ENCODE data around the gene AGFG2. TPM values are rescaled to one million over a fixed set of nuclear protein-coding genes. Genes with fewer than 3 reads are reported as not detected.
"Not testable (repeated sequence)": the region's sequence is repeated elsewhere in the genome, so short reads cannot be mapped to it uniquely, and the experiment has no call there.

AGFG2 gene
- total RNA-seq, 4 donors from 2014 or later: 47.1 to 62.7 (median 58.6) TPM

- no peak overlapping the region for H3K4me3 ChIP-seq (ENCODE audit: low read depth, poor library complexity, severe bottlenecking)
- TF ChIP-seq CTCF (IDR thresholded peaks at IDR 0.05) (no peak), POLR2A (IDR thresholded peaks at IDR 0.05) (no peak)
- DNase-seq (ENCODE audit: low spot score in 2 of 2): no peak
- intact Hi-C loops (cut with DNase I; ENCODE audit: low total_unique reads): no loop called here
- 90 to 91% methylated on average over 14 of the region's 14 CpGs for WGBS, 2 donors
Observed at GRCh38 chr7:100532165-100533022, 6.6 kb upstream of the AGFG2 start.

- WGBS, 2 donors: 90 to 91% methylated on average over 9 of the region's 9 CpGs
- intact Hi-C loops (cut with DNase I; ENCODE audit: low total_unique reads); H3K4me3 ChIP-seq (ENCODE audit: low read depth, poor library complexity, severe bottlenecking); DNase-seq (ENCODE audit: low spot score in 2 of 2): not testable (repeated sequence)
Observed at GRCh38 chr7:100535982-100536381, 3.0 kb upstream of the AGFG2 start.

GRCh38 chr7:100536695-100537094, 2.3 kb upstream of the AGFG2 start:
- not testable (repeated sequence) for H3K4me3 ChIP-seq (ENCODE audit: low read depth, poor library complexity, severe bottlenecking)

GRCh38 chr7:100538348-100538653, 702 bp upstream of the AGFG2 start:
- intact Hi-C loops (cut with DNase I; ENCODE audit: low total_unique reads): no loop called here
- DNase-seq (ENCODE audit: low spot score in 2 of 2): no peak
- TF ChIP-seq CTCF (IDR thresholded peaks at IDR 0.05): no peak
- TF ChIP-seq POLR2A (IDR thresholded peaks at IDR 0.05): no peak
- H3K4me3 ChIP-seq (ENCODE audit: low read depth, poor library complexity, severe bottlenecking): no peak overlapping the region
- 6 to 9% methylated on average over 8 of the region's 8 CpGs for WGBS, 2 donors

More at GRCh38 chr7:100536695-100537094, 2.3 kb upstream of the AGFG2 start:
- 88 to 90% methylated on average over 2 of the region's 2 CpGs for WGBS, 2 donors
- DNase-seq (ENCODE audit: low spot score in 2 of 2); intact Hi-C loops (cut with DNase I; ENCODE audit: low total_unique reads): not testable (repeated sequence)

- peak in 1 of 2 donors; percentile 87 for DNase-seq (ENCODE audit: low spot score in 2 of 2)
- intact Hi-C loops (cut with DNase I; ENCODE audit: low total_unique reads): no loop called here
- WGBS, 2 donors: 2% methylated on average over 33 to 41 of the region's 44 CpGs
Observed at GRCh38 chr7:100539436-100540006, 518 bp downstream of the AGFG2 start.

GRCh38 chr7:100540073-100540723, 1.2 kb downstream of the AGFG2 start:
- H3K4me3 ChIP-seq (ENCODE audit: low read depth, poor library complexity, severe bottlenecking): no peak overlapping the region
- DNase-seq (ENCODE audit: low spot score in 2 of 2): no peak
- TF ChIP-seq CTCF (IDR thresholded peaks at IDR 0.05): no peak
- no peak for TF ChIP-seq POLR2A (IDR thresholded peaks at IDR 0.05)
- intact Hi-C loops (cut with DNase I; ENCODE audit: low total_unique reads): no loop called here
- 38 to 39% methylated on average over 6 of the region's 6 CpGs for whole genome bisulfite sequencing, 2 donors

More at GRCh38 chr7:100539436-100540006, 518 bp downstream of the AGFG2 start:
- TF ChIP-seq POLR2A (IDR thresholded peaks at IDR 0.05) (no peak), CTCF (IDR thresholded peaks at IDR 0.05) (no peak)
- H3K4me3 ChIP-seq (ENCODE audit: low read depth, poor library complexity, severe bottlenecking): peak overlapping the region; percentile 47

GRCh38 chr7:100541309-100541708, 2.3 kb downstream of the AGFG2 start:
- 88 to 90% methylated on average over 7 of the region's 7 CpGs for WGBS, 2 donors
- intact Hi-C loops (cut with DNase I; ENCODE audit: low total_unique reads); H3K4me3 ChIP-seq (ENCODE audit: low read depth, poor library complexity, severe bottlenecking); DNase-seq (ENCODE audit: low spot score in 2 of 2): not testable (repeated sequence)

All from lower leg skin (tissue), 4 donors.